DOHH2 (cell line): Measurements from ENCODE around the gene DCDC1.

Experiments used
- EZH2phosphoT487 ChIP-seq: fragments of 200-600 bp; sonication (generic); IDR thresholded peaks from 2 replicates; pipeline ENCODE4 v1.6.1; 2017; ENCODE audit warnings: borderline replicate concordance, mild to moderate bottlenecking, antibody characterized with exemption, low read length, moderate library complexity, mixed read lengths
- TF ChIP-seq, protein P1 (sequence below): fragments of 200-600 bp; sonication (generic); IDR thresholded peaks from one replicate; pipeline ENCODE4 v1.5.1; 2014; ENCODE audit warnings: antibody characterized with exemption, mild to moderate bottlenecking, low read depth, low read length; ENCODE audit not compliant: poor library complexity, severe bottlenecking

DNA sequence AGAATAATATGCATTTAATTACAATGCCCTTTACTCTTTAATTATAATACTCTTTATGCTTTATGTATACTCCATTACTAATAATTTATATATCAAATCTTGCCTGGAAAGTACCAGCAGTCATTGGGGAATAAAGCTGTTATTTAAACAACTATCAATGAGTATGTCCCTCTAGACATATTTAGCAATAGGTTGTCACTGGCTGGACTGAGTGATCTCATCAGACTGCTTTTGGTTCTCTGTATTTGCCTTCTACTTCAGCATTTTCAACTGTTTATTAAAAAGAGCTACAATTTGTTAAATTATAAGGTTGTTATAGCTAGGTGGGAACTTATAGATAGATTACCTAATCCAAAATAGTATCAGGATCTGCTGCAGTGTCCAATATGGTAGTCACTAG is 267.2 kb downstream of the DCDC1 start:
- TF ChIP-seq, protein P1, sequence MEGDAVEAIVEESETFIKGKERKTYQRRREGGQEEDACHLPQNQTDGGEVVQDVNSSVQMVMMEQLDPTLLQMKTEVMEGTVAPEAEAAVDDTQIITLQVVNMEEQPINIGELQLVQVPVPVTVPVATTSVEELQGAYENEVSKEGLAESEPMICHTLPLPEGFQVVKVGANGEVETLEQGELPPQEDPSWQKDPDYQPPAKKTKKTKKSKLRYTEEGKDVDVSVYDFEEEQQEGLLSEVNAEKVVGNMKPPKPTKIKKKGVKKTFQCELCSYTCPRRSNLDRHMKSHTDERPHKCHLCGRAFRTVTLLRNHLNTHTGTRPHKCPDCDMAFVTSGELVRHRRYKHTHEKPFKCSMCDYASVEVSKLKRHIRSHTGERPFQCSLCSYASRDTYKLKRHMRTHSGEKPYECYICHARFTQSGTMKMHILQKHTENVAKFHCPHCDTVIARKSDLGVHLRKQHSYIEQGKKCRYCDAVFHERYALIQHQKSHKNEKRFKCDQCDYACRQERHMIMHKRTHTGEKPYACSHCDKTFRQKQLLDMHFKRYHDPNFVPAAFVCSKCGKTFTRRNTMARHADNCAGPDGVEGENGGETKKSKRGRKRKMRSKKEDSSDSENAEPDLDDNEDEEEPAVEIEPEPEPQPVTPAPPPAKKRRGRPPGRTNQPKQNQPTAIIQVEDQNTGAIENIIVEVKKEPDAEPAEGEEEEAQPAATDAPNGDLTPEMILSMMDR, result no peak
- no peak for TF ChIP-seq EZH2phosphoT487
